Measurements from ENCODE around the gene DEAF1.
A peak's percentile ranks its signal among the peaks of the same experiment; 100 is the strongest.

The DEAF1 gene

GRCh38 chr11:719214-720016 lies 24.4 kb upstream of the DEAF1 start:
- no peak overlapping the region for H3K9ac ChIP-seq (ENCODE audit: low read depth, low read length)
- no peaks in the 10 kb centered on the region for H3K4me1 ChIP-seq (ENCODE audit: insufficient read depth, low read length)
- peaks cover 22% of the 10 kb centered on the region; the same call in 1 of the 2 replicates for H3K27me3 ChIP-seq (ENCODE audit: insufficient read depth, low read length)
- no peaks in the 10 kb centered on the region for H3K36me3 ChIP-seq (ENCODE audit: insufficient read depth, low read depth, low read length)
- no peaks in the 10 kb centered on the region for H3K9me3 ChIP-seq (ENCODE audit: insufficient read depth, low read depth, low read length)
- H3K27ac ChIP-seq (ENCODE audit: low read length), result no peak overlapping the region
- H3K4me3 ChIP-seq (ENCODE audit: low read length), result no peak overlapping the region

- H3K27ac ChIP-seq (ENCODE audit: low read length), result no peak overlapping the region
- H3K27me3 ChIP-seq (ENCODE audit: insufficient read depth, low read length), result peaks cover 3% of the 10 kb centered on the region; the same call in 1 of the 2 replicates
Measured at GRCh38 chr11:714436-714835, 19.4 kb upstream of the DEAF1 start.

GRCh38 chr11:709109-709997 lies 14.3 kb upstream of the DEAF1 start:
- Histone ChIP-seq H3K9ac (ENCODE audit: low read depth, low read length) (no peak overlapping the region), H3K36me3 (ENCODE audit: insufficient read depth, low read depth, low read length) (no peaks in the 10 kb centered on the region), H3K9me3 (ENCODE audit: insufficient read depth, low read depth, low read length) (no peaks in the 10 kb centered on the region), H3K4me3 (ENCODE audit: low read length) (no peak overlapping the region), H3K27me3 (ENCODE audit: insufficient read depth, low read length) (peaks cover 12% of the 10 kb centered on the region; the same call in 1 of the 2 replicates), H3K27ac (ENCODE audit: low read length) (no peak overlapping the region), H3K4me1 (ENCODE audit: insufficient read depth, low read length) (peaks cover 8% of the 10 kb centered on the region)

More at GRCh38 chr11:714436-714835, 19.4 kb upstream of the DEAF1 start:
- Histone ChIP-seq H3K4me3 (ENCODE audit: low read length) (no peak overlapping the region), H3K36me3 (ENCODE audit: insufficient read depth, low read depth, low read length) (no peaks in the 10 kb centered on the region), H3K9me3 (ENCODE audit: insufficient read depth, low read depth, low read length) (no peaks in the 10 kb centered on the region), H3K4me1 (ENCODE audit: insufficient read depth, low read length) (no peaks in the 10 kb centered on the region), H3K9ac (ENCODE audit: low read depth, low read length) (no peak overlapping the region)

- peaks cover 12% of the 10 kb centered on the region; the same call in 1 of the 2 replicates for H3K27me3 ChIP-seq (ENCODE audit: insufficient read depth, low read length)
- no peaks in the 10 kb centered on the region for H3K9me3 ChIP-seq (ENCODE audit: insufficient read depth, low read depth, low read length)
- no peak overlapping the region for H3K4me3 ChIP-seq (ENCODE audit: low read length)
- H3K36me3 ChIP-seq (ENCODE audit: insufficient read depth, low read depth, low read length), result no peaks in the 10 kb centered on the region
- no peak overlapping the region for H3K27ac ChIP-seq (ENCODE audit: low read length)
- H3K9ac ChIP-seq (ENCODE audit: low read depth, low read length), result no peak overlapping the region
- H3K4me1 ChIP-seq (ENCODE audit: insufficient read depth, low read length), result peaks cover 8% of the 10 kb centered on the region
Measured at GRCh38 chr11:708511-708910, 13.5 kb upstream of the DEAF1 start.

GRCh38 chr11:707817-708420 lies 12.9 kb upstream of the DEAF1 start:
- Histone ChIP-seq H3K36me3 (ENCODE audit: insufficient read depth, low read depth, low read length) (no peaks in the 10 kb centered on the region), H3K4me1 (ENCODE audit: insufficient read depth, low read length) (peaks cover 8% of the 10 kb centered on the region), H3K27me3 (ENCODE audit: insufficient read depth, low read length) (peaks cover 12% of the 10 kb centered on the region; the same call in 1 of the 2 replicates), H3K9me3 (ENCODE audit: insufficient read depth, low read depth, low read length) (no peaks in the 10 kb centered on the region), H3K9ac (ENCODE audit: low read depth, low read length) (no peak overlapping the region), H3K4me3 (ENCODE audit: low read length) (no peak overlapping the region), H3K27ac (ENCODE audit: low read length) (no peak overlapping the region)

- Histone ChIP-seq H3K4me1 (ENCODE audit: insufficient read depth, low read length) (peaks cover 8% of the 10 kb centered on the region), H3K9ac (ENCODE audit: low read depth, low read length) (peak overlapping the region; percentile 33; the same call in 1 of the 2 replicates), H3K27me3 (ENCODE audit: insufficient read depth, low read length) (peaks cover 12% of the 10 kb centered on the region; the same call in 1 of the 2 replicates), H3K27ac (ENCODE audit: low read length) (no peak overlapping the region), H3K4me3 (ENCODE audit: low read length) (peak overlapping the region; percentile 53), H3K9me3 (ENCODE audit: insufficient read depth, low read depth, low read length) (no peaks in the 10 kb centered on the region), H3K36me3 (ENCODE audit: insufficient read depth, low read depth, low read length) (no peaks in the 10 kb centered on the region)
Measured at GRCh38 chr11:706957-707816, 12.2 kb upstream of the DEAF1 start.

GRCh38 chr11:706439-706956 lies 11.5 kb upstream of the DEAF1 start:
- Histone ChIP-seq H3K9ac (ENCODE audit: low read depth, low read length) (peak overlapping the region; percentile 33; the same call in 1 of the 2 replicates), H3K27me3 (ENCODE audit: insufficient read depth, low read length) (peaks cover 12% of the 10 kb centered on the region; the same call in 1 of the 2 replicates)

GRCh38 chr11:705646-706438 lies 10.8 kb upstream of the DEAF1 start, which contains the start of gene EPS8L2:
EPS8L2 (plus strand) TSS chr11:706231; CDS start chr11:709408, 3,177 bp downstream.
- peaks cover 12% of the 10 kb centered on the region; the same call in 1 of the 2 replicates for H3K27me3 ChIP-seq (ENCODE audit: insufficient read depth, low read length)

More at GRCh38 chr11:706439-706956, 11.5 kb upstream of the DEAF1 start:
- Histone ChIP-seq H3K36me3 (ENCODE audit: insufficient read depth, low read depth, low read length) (no peaks in the 10 kb centered on the region), H3K4me1 (ENCODE audit: insufficient read depth, low read length) (peaks cover 8% of the 10 kb centered on the region), H3K27ac (ENCODE audit: low read length) (no peak overlapping the region), H3K9me3 (ENCODE audit: insufficient read depth, low read depth, low read length) (no peaks in the 10 kb centered on the region), H3K4me3 (ENCODE audit: low read length) (peak overlapping the region; percentile 53)

GRCh38 chr11:704781-705645 lies 10.0 kb upstream of the DEAF1 start:
- Histone ChIP-seq H3K27me3 (ENCODE audit: insufficient read depth, low read length) (peaks cover 12% of the 10 kb centered on the region; the same call in 1 of the 2 replicates), H3K9me3 (ENCODE audit: insufficient read depth, low read depth, low read length) (no peaks in the 10 kb centered on the region), H3K9ac (ENCODE audit: low read depth, low read length) (no peak overlapping the region), H3K4me3 (ENCODE audit: low read length) (no peak overlapping the region; the same call in 1 of the 2 replicates), H3K36me3 (ENCODE audit: insufficient read depth, low read depth, low read length) (peaks cover under 1% of the 10 kb centered on the region; the same call in 1 of the 2 replicates), H3K4me1 (ENCODE audit: insufficient read depth, low read length) (peaks cover 8% of the 10 kb centered on the region), H3K27ac (ENCODE audit: low read length) (no peak overlapping the region)

More at GRCh38 chr11:705646-706438, 10.8 kb upstream of the DEAF1 start, which contains the start of gene EPS8L2:
- Histone ChIP-seq H3K9me3 (ENCODE audit: insufficient read depth, low read depth, low read length) (no peaks in the 10 kb centered on the region), H3K36me3 (ENCODE audit: insufficient read depth, low read depth, low read length) (no peaks in the 10 kb centered on the region), H3K27ac (ENCODE audit: low read length) (no peak within 1 kb of the TSS), H3K4me3 (ENCODE audit: low read length) (peak within 1 kb of the TSS; percentile 53), H3K4me1 (ENCODE audit: insufficient read depth, low read length) (peaks cover 8% of the 10 kb centered on the region), H3K9ac (ENCODE audit: low read depth, low read length) (peak within 1 kb of the TSS; percentile 33; the same call in 1 of the 2 replicates)

Data from iPS-20b (cell line).